ENCODE results near the gene DIPK1A. TPM values are rescaled to one million over a fixed set of nuclear protein-coding genes. Genes with fewer than 3 reads are reported as not detected.

DIPK1A gene
- total and polyA plus RNA-seq, 12 donors = 0.91 to 10.2 (median 3.0) TPM

DNA sequence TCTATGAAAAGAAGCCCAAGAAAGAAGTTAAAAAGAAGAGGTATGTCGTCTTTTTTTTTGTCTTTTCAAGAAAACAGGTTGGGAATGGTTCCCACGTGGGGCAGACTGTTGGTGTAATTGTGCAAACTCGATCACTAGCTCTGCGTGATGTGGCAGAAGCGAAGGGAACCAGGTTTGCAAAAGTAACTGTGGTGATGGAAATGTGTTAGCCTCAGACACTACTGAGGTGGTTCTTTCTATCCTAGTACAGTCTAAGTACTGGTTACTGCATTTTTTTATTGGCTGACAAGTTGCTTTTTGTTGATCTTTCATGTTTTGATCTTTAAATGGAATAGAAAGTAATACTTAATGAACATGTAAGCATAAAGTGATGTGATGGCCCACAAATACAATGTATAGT, 120.7 kb downstream of the DIPK1A start:
- no peaks in the 10 kb centered on the region for H3K9me3 ChIP-seq (replicated peaks in 1 of 3)
- H3K36me3 ChIP-seq (replicated peaks in 1 of 2) = peaks cover 0 to 85% of the 10 kb centered on the region in 2 donors
- peaks cover 22 to 48% of the 10 kb centered on the region in 2 donors for H3K4me1 ChIP-seq (replicated peaks in 1 of 2)
- H3K27me3 ChIP-seq = no peaks in the 10 kb centered on the region
- intact Hi-C loops (cut with DNase I) = no loop called here
- no peak overlapping the region for H3K27ac ChIP-seq
- H3K4me3 ChIP-seq = no peak overlapping the region
- no peak for DNase-seq
- TF ChIP-seq, protein P1, sequence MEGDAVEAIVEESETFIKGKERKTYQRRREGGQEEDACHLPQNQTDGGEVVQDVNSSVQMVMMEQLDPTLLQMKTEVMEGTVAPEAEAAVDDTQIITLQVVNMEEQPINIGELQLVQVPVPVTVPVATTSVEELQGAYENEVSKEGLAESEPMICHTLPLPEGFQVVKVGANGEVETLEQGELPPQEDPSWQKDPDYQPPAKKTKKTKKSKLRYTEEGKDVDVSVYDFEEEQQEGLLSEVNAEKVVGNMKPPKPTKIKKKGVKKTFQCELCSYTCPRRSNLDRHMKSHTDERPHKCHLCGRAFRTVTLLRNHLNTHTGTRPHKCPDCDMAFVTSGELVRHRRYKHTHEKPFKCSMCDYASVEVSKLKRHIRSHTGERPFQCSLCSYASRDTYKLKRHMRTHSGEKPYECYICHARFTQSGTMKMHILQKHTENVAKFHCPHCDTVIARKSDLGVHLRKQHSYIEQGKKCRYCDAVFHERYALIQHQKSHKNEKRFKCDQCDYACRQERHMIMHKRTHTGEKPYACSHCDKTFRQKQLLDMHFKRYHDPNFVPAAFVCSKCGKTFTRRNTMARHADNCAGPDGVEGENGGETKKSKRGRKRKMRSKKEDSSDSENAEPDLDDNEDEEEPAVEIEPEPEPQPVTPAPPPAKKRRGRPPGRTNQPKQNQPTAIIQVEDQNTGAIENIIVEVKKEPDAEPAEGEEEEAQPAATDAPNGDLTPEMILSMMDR (IDR thresholded peaks at IDR 0.05) = no peak
- TF ChIP-seq POLR2A (IDR thresholded peaks at IDR 0.05) = no peak
- WGBS, 4 donors = 61 to 68% (median 64%) methylated on average over 5 of the region's 5 CpGs

DNA sequence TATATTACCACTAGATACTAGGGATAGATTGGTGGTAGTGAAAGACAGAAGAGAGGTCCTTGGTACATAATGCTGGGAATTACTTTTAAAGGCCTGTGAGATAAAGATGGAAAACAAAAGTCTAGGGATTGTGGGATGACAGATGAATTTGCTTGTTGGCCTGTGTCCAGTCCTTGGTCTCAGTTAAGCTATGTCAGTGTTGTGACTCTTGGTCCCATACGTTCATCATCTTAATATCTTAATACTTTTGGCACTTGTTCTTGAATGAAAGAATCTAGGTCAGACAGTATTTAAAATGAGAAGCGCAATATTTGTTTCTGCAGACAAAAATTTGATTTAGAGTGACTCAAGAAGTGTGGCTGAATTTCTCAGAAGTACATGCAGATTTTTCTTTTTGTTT, 121.8 kb downstream of the DIPK1A start:
- intact Hi-C loops (cut with DNase I) = no loop called here
- peak in 2 of 7 donors; percentile 28 to 53 for DNase-seq
- Histone ChIP-seq H3K36me3 (replicated peaks in 1 of 2) (peaks cover 0 to 94% of the 10 kb centered on the region in 2 donors), H3K27me3 (no peaks in the 10 kb centered on the region), H3K4me3 (no peak overlapping the region), H3K4me1 (replicated peaks in 1 of 2) (peaks cover 22 to 52% of the 10 kb centered on the region in 2 donors), H3K9me3 (replicated peaks in 1 of 3) (no peaks in the 10 kb centered on the region), H3K27ac (peak overlapping the region in 1 of 5 donors; percentile 37)
- TF ChIP-seq, protein P1 (IDR thresholded peaks at IDR 0.05) = no peak
- no peak for TF ChIP-seq POLR2A (IDR thresholded peaks at IDR 0.05)
- WGBS, 4 donors = 13 to 30% (median 27%) methylated on average over 2 of the region's 2 CpGs

DNA sequence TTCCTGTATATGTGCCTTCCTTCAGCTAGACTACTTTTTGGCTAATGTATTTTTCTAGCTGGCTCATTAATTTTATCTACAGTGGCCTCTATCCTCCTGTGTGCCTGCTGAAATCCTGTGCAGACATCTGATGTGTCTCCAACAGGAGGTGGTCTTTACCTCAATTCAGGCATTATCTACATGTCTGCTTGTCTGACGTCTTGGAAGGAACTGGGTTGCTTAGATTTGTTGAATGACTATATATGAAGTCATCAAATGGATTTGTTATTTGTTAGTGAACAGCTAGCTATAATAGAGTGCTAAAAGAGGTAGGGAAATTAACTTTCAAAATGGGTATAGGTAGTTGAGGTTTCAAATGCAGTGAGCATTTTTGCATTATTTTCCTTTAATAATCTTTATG, 122.7 kb downstream of the DIPK1A start:
- Histone ChIP-seq H3K9me3 (replicated peaks in 1 of 3) (no peaks in the 10 kb centered on the region), H3K36me3 (replicated peaks in 1 of 2) (peaks cover 0 to 95% of the 10 kb centered on the region in 2 donors), H3K27ac (no peak overlapping the region), H3K27me3 (no peaks in the 10 kb centered on the region), H3K4me3 (no peak overlapping the region), H3K4me1 (replicated peaks in 1 of 2) (peaks cover 31 to 61% of the 10 kb centered on the region in 2 donors)
- WGBS, 4 donors = 0% methylated on average over 1 of the region's 1 CpG
- DNase-seq = no peak
- TF ChIP-seq, protein P1 (IDR thresholded peaks at IDR 0.05) = no peak
- no peak for TF ChIP-seq POLR2A (IDR thresholded peaks at IDR 0.05)
- intact Hi-C loops (cut with DNase I) = no loop called here

DNA sequence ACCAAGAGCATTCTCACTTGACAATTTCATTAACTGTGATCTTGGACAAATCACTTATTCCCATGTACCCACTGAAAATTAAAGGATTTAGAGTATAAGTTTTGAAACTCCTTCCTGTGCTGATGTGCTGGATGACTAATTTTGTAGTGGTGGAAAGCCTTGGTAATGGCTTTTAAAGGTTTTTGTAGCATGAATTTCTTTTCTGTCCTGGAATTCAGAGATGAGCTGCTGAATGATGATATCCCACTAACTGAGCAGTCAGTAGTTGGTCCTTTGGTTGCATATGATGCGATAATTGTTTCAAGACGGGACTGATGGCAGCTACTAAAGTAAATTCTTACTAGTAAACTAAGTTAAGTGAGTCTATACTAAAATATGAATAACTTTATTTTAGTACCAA, 124.2 kb downstream of the DIPK1A start:
- WGBS, 4 donors = 88 to 98% (median 95%) methylated on average over 2 of the region's 2 CpGs
- Histone ChIP-seq H3K9me3 (replicated peaks in 1 of 3) (no peaks in the 10 kb centered on the region), H3K27me3 (no peaks in the 10 kb centered on the region), H3K27ac (no peak overlapping the region), H3K4me3 (no peak overlapping the region), H3K36me3 (replicated peaks in 1 of 2) (peaks cover 0 to 80% of the 10 kb centered on the region in 2 donors), H3K4me1 (replicated peaks in 1 of 2) (peaks cover 37 to 67% of the 10 kb centered on the region in 2 donors)
- DNase-seq = no peak
- TF ChIP-seq POLR2A (IDR thresholded peaks at IDR 0.05) = no peak
- TF ChIP-seq, protein P1 (IDR thresholded peaks at IDR 0.05) = no peak
- intact Hi-C loops (cut with DNase I) = no loop called here

Measured in adrenal gland (tissue), 12 donors.